Astrocyte (in vitro differentiated cells and primary cell): ENCODE results near the gene CBARP.

ENCODE experiments used
- EZH2 ChIP-seq: IDR thresholded peaks from 2 replicates; pipeline ENCODE4 v1.6.1; 2012; ENCODE audit warnings: mild to moderate bottlenecking, low read length, inconsistent platforms; ENCODE audit not compliant: insufficient read depth
- TF ChIP-seq, protein P1 (sequence below): IDR thresholded peaks from 2 replicates; pipeline ENCODE4 v1.5.1; 2011; ENCODE audit warnings: low read depth, mild to moderate bottlenecking, inconsistent platforms, low read length, moderate library complexity; ENCODE audit not compliant: insufficient read depth

DNA sequence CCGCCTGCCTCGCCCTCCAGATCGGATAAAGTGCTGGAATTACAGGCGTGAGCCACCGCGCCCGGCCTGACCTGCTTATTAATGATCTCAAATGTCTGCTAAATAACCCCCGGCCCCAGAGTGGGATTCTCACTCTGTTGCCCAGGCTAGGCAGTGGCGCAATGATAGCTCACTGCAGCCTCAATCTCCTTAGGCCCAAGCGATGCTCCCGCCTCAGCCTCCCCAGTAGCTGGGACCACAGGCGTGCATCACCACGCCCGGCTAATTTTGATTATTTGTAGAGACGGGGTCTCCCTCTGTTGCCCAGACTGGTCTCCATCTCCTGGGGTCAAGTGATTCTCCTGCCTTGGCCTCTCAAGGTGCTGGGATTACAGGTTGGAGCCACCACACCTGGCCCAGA, 3.1 kb upstream of the CBARP start:
- TF ChIP-seq, protein P1, sequence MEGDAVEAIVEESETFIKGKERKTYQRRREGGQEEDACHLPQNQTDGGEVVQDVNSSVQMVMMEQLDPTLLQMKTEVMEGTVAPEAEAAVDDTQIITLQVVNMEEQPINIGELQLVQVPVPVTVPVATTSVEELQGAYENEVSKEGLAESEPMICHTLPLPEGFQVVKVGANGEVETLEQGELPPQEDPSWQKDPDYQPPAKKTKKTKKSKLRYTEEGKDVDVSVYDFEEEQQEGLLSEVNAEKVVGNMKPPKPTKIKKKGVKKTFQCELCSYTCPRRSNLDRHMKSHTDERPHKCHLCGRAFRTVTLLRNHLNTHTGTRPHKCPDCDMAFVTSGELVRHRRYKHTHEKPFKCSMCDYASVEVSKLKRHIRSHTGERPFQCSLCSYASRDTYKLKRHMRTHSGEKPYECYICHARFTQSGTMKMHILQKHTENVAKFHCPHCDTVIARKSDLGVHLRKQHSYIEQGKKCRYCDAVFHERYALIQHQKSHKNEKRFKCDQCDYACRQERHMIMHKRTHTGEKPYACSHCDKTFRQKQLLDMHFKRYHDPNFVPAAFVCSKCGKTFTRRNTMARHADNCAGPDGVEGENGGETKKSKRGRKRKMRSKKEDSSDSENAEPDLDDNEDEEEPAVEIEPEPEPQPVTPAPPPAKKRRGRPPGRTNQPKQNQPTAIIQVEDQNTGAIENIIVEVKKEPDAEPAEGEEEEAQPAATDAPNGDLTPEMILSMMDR: no peak
- no peak for TF ChIP-seq EZH2
